Erythroblast (primary cell): Measurements from ENCODE around the gene PTOV1.

Experiments used
- GATA1 ChIP-seq: IDR thresholded peaks from 2 replicates; pipeline ENCODE4 v1.6.1; 2011; ENCODE audit warnings: low read depth, mild to moderate bottlenecking, control low read depth, low read length, moderate library complexity
- POLR2A ChIP-seq: IDR thresholded peaks from 2 replicates; pipeline ENCODE4 v1.6.1; 2011; ENCODE audit warnings: mild to moderate bottlenecking, low read length

GRCh38 chr19:49817964-49818648 lies 32.9 kb upstream of the PTOV1 start, which contains the start of gene MED25:
- peak; percentile 90 for TF ChIP-seq POLR2A
- TF ChIP-seq GATA1: no peak
